ENCODE data around the gene MFSD6L. TPM values are rescaled to one million over a fixed set of nuclear protein-coding genes. Genes with fewer than 3 reads are reported as not detected.
A peak's percentile ranks its signal among the peaks of the same experiment; 100 is the strongest.

The MFSD6L gene
- total RNA-seq, 6 donors from 2014 or later: 0.61 to 3.0 (median 2.0) TPM; not detected in 1

DNA sequence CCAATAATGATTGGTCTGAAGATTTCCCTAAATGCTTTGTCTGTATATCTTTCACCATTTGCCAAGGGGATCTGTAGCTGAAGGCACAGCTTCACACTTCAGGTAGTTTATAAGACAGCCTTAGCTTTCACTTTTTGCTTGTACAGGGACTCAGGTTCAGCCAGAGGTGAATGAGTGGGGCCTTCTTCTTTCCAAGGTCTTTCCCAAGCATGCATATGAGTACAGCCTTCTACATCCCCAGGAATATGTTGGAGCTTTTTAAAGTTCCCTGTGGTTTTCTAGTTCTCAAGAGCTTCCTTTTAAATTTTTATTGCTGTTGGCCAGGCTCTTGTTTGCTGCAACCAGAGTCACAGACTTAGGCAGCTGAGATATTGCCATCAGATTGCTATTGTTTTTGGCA is 22.9 kb downstream of the MFSD6L start:
- peaks cover 0 to 5% (median 0%) of the 10 kb centered on the region in 4 donors for H3K9me3 ChIP-seq
- no peak for DNase-seq
- no peaks in the 10 kb centered on the region for H3K36me3 ChIP-seq
- H3K4me3 ChIP-seq: no peak overlapping the region
- H3K27ac ChIP-seq: no peak overlapping the region
- TF ChIP-seq EP300 (IDR thresholded peaks at IDR 0.05): no peak
- TF ChIP-seq POLR2AphosphoS5 (IDR thresholded peaks at IDR 0.05): no peak
- no peak for TF ChIP-seq POLR2A (IDR thresholded peaks at IDR 0.05)
- TF ChIP-seq, protein P1, sequence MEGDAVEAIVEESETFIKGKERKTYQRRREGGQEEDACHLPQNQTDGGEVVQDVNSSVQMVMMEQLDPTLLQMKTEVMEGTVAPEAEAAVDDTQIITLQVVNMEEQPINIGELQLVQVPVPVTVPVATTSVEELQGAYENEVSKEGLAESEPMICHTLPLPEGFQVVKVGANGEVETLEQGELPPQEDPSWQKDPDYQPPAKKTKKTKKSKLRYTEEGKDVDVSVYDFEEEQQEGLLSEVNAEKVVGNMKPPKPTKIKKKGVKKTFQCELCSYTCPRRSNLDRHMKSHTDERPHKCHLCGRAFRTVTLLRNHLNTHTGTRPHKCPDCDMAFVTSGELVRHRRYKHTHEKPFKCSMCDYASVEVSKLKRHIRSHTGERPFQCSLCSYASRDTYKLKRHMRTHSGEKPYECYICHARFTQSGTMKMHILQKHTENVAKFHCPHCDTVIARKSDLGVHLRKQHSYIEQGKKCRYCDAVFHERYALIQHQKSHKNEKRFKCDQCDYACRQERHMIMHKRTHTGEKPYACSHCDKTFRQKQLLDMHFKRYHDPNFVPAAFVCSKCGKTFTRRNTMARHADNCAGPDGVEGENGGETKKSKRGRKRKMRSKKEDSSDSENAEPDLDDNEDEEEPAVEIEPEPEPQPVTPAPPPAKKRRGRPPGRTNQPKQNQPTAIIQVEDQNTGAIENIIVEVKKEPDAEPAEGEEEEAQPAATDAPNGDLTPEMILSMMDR (IDR thresholded peaks at IDR 0.05): no peak
- H3K4me1 ChIP-seq: no peaks in the 10 kb centered on the region
- H3K27me3 ChIP-seq: no peaks in the 10 kb centered on the region
- ATAC-seq (ENCODE audit: low FRiP score in 2 of 2): no peak

DNA sequence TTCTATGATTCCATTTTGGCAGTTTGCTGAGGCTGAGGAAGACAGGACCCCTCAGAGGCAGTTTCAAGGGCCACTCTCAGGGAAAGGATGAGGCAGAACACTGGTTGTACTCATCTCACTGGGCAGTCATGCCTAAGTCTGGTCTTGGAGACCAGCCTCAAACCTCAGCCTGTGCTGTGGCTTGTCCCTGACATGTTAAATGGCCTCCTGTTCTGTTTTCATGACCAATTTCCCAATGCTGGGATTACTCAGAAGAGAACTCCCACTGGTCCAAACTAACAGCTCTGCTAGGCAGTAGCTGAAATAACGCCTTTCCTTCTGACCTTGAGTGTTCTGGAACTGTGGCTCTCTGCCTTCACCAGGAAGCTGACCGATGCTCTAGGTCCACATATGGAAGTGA is 32.4 kb downstream of the MFSD6L start:
- Histone ChIP-seq H3K36me3 (no peaks in the 10 kb centered on the region), H3K9me3 (no peaks in the 10 kb centered on the region), H3K27me3 (no peaks in the 10 kb centered on the region), H3K4me3 (no peak overlapping the region), H3K27ac (no peak overlapping the region), H3K4me1 (no peaks in the 10 kb centered on the region)
- TF ChIP-seq, protein P1 (IDR thresholded peaks at IDR 0.05): no peak
- TF ChIP-seq POLR2AphosphoS5 (IDR thresholded peaks at IDR 0.05) (no peak), EP300 (IDR thresholded peaks at IDR 0.05) (no peak), POLR2A (IDR thresholded peaks at IDR 0.05) (no peak)
- WGBS, 2 donors: 78 to 84% methylated on average over 2 of the region's 2 CpGs
- ATAC-seq (ENCODE audit: low FRiP score in 2 of 2) (no peak), DNase-seq (no peak)

DNA sequence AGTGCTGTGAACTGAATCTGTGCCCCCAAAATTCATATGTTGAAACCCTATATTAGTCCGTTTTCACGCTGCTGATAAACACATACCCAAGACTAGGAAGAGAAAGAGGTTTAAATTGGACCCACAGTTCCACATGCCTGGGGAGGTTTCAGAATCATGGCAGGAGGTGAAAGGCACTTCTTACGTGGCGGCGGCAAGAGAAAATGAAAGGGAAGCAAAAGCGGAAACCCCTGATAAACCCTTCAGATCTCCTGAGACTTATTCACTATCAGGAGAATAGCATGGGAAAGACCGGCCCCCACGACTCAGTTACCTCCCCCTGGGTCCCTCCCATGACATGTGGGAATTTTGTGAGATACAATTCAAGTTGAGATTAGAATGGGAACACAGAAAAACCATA is 37.2 kb downstream of the MFSD6L start:
- TF ChIP-seq, protein P1 (IDR thresholded peaks at IDR 0.05): no peak
- TF ChIP-seq POLR2AphosphoS5 (IDR thresholded peaks at IDR 0.05) (no peak), EP300 (IDR thresholded peaks at IDR 0.05) (no peak), POLR2A (IDR thresholded peaks at IDR 0.05) (no peak)
- no peaks in the 10 kb centered on the region for H3K4me1 ChIP-seq
- H3K9me3 ChIP-seq: no peaks in the 10 kb centered on the region
- no peaks in the 10 kb centered on the region for H3K36me3 ChIP-seq
- no peaks in the 10 kb centered on the region for H3K27me3 ChIP-seq
- DNase-seq: no peak
- WGBS, 2 donors: 88 to 96% methylated on average over 8 of the region's 8 CpGs
- no peak for ATAC-seq (ENCODE audit: low FRiP score in 2 of 2)
- H3K4me3 ChIP-seq: no peak overlapping the region
- H3K27ac ChIP-seq: no peak overlapping the region

DNA sequence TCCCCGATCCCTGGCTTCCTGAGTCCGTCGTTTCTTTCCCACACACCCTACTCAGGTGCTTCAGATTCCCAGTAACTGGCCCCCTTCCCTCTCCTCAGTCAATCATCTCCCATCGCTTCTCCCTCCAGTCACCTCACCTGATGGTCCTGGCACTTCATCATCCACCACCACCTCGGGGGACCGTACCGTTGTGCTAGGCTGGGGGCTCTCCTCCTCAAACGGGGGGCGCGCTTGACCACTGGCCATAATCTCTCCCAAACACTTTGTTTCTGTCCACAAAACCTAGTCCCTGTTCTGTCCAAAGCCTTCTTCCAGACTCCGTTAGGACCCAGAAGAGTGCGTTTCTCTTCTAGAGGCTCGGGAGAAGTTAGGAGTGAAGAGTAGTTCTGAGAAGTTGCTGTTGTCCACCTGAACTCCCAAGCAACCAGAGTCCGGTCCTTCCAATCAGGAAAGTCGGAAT is 41.0 kb downstream of the MFSD6L start, which contains the start of gene SPDYE4:
Gene SPDYE4, minus strand, starts transcription at position 410 of the 460 bp plus-strand sequence. Its CDS starts 164 bp downstream, at position 246.
- no peak within 1 kb of the TSS for H3K4me3 ChIP-seq
- no peak within 1 kb of the TSS for H3K27ac ChIP-seq
- TF ChIP-seq POLR2AphosphoS5 (IDR thresholded peaks at IDR 0.05) (no peak), POLR2A (IDR thresholded peaks at IDR 0.05) (no peak), EP300 (IDR thresholded peaks at IDR 0.05) (no peak)
- TF ChIP-seq, protein P1 (IDR thresholded peaks at IDR 0.05): no peak
- H3K27me3 ChIP-seq: no peaks in the 10 kb centered on the region
- ATAC-seq (ENCODE audit: low FRiP score in 2 of 2) (no peak), DNase-seq (no peak)
- WGBS, 2 donors: 92 to 93% methylated on average over 15 of the region's 15 CpGs
- H3K36me3 ChIP-seq: no peaks in the 10 kb centered on the region
- H3K9me3 ChIP-seq: no peaks in the 10 kb centered on the region
- no peaks in the 10 kb centered on the region for H3K4me1 ChIP-seq

DNA sequence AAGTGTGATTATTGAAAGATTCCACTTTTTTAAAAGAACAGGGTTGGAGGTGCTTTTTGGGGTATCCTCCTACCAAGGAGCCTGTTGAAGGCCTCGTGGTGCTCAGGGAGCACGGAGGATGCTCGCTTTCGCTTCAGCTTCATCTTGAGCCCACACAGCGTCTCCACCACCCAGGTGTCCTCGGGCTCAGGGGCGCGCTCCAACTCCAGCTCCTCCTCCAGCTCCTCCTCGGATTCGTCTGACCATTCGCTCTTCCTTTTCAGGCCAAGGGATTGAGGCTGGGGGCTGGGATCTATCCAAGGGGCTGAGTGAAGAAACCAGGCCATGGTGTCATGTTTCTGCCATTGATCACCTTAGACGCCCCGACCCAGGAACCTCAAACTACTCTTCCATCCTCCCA is 42.0 kb downstream of the MFSD6L start:
- 85 to 88% methylated on average over 13 of the region's 13 CpGs for WGBS, 2 donors
- no peak for ATAC-seq (ENCODE audit: low FRiP score in 2 of 2)

More for the DNA sequence above, 42.0 kb downstream of the MFSD6L start:
- peak in 1 of 2 donors; percentile 27 for DNase-seq
- no peaks in the 10 kb centered on the region for H3K27me3 ChIP-seq
- TF ChIP-seq POLR2AphosphoS5 (IDR thresholded peaks at IDR 0.05) (no peak), POLR2A (IDR thresholded peaks at IDR 0.05) (no peak), EP300 (IDR thresholded peaks at IDR 0.05) (no peak)
- TF ChIP-seq, protein P1 (IDR thresholded peaks at IDR 0.05): no peak
- H3K27ac ChIP-seq: no peak overlapping the region
- no peaks in the 10 kb centered on the region for H3K9me3 ChIP-seq
- H3K4me3 ChIP-seq: no peak overlapping the region
- H3K4me1 ChIP-seq: no peaks in the 10 kb centered on the region
- no peaks in the 10 kb centered on the region for H3K36me3 ChIP-seq
